SK-N-SH treated with all-trans-retinoic acid at 6 μM for 48 hours (cell line): ENCODE results near the gene SFMBT2.

Experiments
- BACH2 ChIP-seq: fragments of 250-450 bp; sonication (Bioruptor Pico); IDR thresholded peaks from 2 replicates; pipeline ENCODE4 v1.9.0; 2021; ENCODE audit warnings: mild to moderate bottlenecking, borderline replicate concordance
- PATZ1 ChIP-seq: fragments of 250-450 bp; sonication (Bioruptor Pico); IDR thresholded peaks from 2 replicates; pipeline ENCODE4 v1.8.0; 2020; ENCODE audit warnings: mild to moderate bottlenecking, moderate library complexity, borderline replicate concordance
- RARB ChIP-seq: fragments of 250-450 bp; sonication (Bioruptor Pico); IDR thresholded peaks from 2 replicates; pipeline ENCODE4 v1.8.0; 2021; ENCODE audit warnings: mild to moderate bottlenecking, moderate library complexity

DNA sequence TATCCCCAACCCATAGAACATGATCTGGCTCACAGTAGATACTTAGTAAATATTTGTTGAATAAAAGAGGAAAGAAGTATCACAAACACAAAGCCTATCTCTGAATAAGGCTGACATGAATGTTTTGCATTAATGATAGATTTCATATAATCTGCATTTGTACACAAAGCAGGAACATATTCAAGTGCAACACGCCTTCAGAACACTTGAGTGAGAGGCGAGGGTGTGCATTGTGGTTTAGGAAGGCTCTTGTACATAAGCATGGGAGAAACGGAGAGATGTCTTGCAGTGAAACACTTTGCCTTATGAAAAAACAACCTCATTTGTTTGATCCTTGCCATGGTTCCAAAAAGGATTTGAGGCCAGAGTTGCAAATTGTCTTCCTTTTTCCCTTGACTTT lies 14.1 kb upstream of the SFMBT2 start:
- TF ChIP-seq PATZ1 (CRISPR knock-in tag) (no peak), RARB (no peak), BACH2 (CRISPR knock-in tag) (no peak)
